HUDEP-2 (cell line): ENCODE results near the gene KIF6.

Experiments
- DNase-seq, 76 experiments: peaks; one replicate each; lab custom pipeline; 2025; ENCODE audit not compliant: unreplicated experiment in 76 of 76; lab: John Stamatoyannopoulos, UW

KIF6 gene

DNA sequence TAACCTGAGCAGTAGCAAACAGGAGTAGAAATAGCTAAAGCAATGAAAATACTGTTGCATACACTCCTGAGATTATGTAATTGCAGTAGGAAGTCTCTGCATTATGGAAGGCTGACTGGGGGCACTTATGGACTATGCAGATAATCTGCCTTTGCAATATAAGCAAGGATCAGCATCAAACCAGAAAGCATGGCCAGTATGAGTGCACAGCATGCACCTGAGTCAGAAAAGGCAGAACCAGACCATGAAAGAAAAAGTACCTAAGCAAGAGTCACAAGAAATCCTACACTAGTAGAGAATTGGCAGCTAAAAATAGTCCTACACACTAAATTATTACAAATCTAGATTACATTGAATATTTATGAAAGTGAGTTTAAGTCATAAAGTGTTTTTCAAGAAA, 164.3 kb downstream of the KIF6 start:
- no peak for DNase-seq

DNA sequence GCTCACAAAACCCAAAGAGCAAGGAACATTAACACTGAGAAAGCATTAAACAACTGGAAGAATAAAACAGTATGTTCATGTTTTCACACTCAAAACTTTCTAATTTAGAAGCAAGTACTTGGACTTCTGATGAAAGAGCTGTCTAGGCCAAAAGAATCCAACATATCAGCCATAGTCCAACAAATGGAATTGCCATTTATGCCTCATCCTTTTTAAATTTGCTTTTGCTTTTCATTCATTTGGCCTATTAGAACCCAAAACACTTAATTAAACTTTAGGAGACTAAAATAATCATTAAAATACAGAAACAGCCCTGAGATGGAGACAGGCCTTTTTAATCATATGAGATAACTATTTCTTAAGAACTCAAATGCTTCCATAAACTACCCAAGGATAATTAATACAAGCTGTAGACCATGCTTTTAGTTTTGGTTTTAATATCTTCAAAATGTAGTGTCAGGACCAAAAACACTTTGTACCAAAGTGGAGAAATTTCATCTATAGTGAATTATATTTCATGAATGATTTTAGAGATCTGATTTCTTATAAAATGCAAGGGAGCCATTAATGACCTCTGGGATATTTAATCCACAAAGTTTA, 166.5 kb downstream of the KIF6 start:
- DNase-seq, result no peak

DNA sequence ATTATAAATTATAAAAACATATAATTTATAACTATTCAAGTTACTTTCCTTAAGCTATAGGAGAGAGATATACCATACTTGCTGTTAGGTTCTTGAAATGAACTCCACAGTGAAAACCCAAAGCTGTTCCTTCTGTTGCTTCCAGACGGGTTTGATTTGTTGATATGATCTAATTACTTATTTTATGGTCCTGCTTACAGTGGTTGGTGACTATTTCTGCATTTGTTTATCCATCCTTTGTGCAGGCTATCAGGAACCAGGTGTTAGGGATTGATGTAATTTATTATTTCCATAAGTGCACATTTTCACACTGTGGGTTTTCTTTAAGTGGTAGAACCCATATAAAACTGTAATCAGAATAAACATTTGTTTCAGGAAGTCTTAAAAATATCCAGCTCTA, 167.1 kb downstream of the KIF6 start:
- no peak for DNase-seq

DNA sequence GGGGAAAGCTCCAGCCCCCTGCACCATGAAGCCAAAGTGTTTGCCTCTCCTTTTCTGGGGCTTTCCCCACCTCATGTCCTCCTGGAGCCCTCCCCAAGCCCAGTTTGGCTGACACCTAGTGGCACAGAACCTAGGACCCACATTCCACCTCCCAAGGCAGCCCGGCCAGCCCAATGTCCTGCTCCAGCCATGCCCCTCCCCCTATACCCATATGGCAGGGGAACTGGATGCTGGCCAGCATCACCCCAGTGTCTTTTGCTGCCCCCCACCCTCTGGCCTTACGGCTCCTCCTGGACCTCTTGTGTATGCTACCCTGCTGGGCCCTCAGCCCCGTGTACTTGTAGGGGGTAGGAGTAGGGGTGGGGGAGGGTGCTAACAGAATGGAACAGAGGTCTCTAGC, 170.1 kb downstream of the KIF6 start:
- DNase-seq, result no peak

DNA sequence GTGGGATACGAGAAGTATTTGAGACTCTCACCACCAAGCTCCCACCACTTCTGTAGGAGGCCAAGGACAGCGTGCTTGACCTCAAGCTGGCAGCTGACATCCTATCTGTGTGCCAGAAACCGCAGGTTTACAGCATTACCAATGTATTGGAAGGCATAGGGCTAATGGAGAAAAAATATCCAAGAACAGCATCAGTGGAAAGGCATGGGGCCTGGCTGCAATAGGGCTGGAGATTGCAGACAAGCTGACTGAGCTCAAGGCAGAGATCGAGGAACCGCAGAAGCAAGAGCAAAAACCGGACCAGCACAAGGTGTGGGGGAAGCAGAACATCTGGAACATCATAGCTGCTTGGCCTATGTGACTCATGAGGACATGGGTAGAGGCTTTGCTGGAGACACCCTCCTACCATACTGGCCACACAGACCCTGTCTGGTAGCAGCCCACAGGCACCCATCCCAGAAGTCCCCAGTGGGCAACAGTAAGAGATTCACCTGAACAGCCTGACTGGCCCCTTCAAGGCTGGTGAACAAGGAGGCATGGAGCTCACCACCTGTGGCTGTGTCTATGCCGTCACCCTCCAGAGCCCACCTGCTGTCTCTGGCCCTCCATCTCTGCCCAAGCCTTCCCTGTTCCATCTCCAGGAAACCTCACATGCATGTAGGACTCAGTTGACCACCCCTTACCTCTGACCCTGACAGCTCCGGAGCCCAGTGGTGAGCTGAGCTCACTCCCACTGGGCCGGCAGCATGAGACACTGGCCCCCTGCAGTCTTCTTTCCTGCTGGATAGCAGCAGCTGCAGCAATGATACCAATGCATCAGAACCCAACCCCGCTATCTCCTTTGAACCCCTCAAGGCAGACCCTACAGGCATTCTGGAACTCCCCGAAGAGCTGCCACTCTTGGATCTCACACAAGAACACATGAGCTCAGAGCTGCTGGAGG, 171.1 kb downstream of the KIF6 start:
- no peak for DNase-seq

DNA sequence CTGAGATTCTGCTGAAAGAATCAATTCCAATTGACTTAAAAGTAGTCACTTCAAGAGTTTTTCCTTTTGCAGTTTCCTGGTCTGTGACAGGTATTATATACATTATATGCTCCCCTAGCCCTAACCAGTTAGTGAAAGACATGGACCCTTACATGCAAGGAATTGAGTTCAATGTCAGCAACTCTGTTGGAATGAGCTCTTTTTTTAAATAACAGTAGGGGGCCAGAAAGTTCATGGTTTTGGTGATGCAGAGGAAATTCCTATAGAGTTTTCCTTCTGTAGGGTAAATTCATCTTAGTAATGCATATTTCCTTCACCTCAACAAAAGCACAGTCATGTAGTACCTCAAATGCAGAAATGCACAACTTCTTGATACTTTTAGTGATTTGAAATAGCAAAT, 172.2 kb downstream of the KIF6 start:
- no peak for DNase-seq

DNA sequence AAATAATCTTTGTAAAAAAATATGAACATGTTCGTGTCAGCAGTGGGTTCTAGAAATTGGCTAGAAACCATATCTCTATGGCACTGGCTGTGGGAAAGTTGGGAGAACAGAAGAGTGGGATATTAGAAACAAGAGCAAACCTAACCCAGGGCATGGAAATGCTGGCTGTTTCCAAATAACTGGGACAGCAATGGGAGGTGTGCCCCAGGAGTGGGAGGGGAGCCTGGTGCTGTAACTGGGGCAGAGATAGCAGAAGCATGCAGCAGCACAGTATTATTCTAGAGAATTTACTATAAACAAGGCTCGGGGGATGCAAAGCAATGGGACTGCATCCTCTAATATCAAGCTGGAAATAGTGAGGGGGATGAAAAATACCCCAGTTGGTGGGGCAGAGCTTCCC, 175.0 kb downstream of the KIF6 start:
- DNase-seq, result no peak

DNA sequence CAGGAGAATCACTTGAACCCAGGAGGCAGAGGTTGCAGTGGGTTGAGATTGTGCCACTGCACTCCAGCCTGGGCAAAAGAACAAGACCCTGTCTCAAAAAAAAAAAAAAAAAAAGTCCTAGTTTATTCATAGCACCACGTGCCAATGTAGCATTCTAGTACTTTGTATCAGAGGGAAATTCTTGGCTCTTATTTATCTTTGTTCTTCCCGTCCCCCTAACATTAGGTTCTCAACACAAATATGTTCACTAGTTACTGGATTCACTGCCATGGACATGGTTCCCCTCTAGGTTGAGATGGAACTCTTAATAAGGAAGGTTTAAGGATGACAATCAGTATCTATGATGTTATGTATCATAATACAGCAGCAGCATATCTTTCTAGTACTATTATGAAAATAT, 178.5 kb downstream of the KIF6 start:
- DNase-seq, result no peak

DNA sequence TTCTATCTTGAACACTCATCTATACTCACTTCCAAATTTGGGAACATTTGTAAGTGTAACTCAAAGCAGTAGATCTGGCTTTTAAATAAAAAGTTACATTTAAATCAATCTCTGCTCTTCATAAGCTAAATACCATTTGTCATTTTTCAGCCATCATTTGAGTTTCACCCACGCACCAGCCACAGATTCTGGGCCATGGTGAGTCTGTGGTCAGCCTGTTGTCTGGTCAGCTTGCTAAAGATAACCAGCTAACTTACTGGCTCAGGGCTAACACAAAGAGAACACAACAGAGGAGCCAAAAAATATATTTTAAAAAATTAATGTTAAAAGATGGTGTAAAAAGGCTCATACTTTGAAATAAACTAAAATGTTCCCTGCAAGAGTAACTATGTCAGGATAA, 181.3 kb downstream of the KIF6 start:
- DNase-seq, result no peak

DNA sequence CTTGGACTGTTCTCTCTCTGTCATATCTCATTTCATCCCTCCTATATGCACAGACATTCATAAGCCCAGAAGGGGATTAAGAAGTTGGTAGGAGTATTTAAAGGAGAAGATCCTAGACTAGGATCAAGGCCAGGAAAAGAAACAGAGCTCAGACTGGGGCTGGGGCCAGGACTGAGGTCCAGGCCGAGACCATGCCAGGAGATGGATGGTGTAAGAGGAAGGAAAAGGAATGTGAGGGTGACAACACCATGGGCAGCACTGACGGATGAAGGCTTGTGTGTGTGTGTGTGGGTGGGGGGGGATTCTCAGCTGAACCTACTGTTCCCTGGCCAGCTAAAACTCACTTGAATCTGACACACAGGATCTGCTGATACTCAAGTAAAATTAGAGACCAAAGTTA, 182.1 kb downstream of the KIF6 start:
- no peak for DNase-seq

DNA sequence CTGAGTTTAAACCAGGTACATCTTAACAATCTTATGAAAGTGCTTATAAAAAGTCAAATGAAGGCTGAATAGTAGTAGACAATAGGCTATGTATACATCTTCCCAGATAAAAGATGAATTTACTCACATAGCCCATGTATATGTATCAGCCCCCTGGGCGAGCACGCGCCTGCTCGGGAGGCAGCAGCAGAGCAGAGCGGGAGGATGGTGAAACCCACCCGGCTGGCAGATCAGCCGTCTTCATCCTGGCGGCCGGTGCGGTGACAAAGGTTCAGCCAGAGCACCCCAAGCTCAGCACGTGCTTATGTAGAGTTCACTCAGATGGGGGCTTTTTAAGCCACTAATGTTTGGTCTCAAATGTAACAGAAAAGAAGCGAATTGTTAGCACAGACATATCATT, 184.8 kb downstream of the KIF6 start:
- no peak for DNase-seq

DNA sequence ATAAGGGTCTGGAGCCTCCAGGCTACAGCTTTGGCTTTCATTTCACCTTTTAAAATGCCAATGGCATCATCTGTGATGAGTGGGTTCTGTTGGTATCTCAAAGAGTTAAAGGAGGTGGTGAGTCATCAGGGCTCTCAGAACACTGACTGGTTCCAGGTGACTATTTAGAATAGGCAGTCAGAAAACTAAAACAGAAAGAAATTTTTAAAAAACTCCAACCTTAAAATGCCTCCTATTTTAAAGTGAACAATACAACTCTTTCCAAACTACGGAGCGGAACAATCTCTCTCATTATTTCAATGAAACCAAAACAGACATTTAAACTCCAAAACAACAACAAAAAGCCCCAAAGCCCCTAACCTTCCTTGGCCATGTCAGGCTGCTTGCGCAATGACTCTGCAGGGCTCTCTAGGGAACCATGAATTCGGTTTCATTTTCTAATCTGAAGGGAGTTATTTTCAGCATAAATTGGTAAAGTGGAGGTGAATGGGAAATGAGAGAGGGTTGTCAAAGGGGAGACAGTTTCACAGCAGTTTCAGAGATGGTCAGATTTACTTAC, 194.9 kb downstream of the KIF6 start:
- no peak for DNase-seq

DNA sequence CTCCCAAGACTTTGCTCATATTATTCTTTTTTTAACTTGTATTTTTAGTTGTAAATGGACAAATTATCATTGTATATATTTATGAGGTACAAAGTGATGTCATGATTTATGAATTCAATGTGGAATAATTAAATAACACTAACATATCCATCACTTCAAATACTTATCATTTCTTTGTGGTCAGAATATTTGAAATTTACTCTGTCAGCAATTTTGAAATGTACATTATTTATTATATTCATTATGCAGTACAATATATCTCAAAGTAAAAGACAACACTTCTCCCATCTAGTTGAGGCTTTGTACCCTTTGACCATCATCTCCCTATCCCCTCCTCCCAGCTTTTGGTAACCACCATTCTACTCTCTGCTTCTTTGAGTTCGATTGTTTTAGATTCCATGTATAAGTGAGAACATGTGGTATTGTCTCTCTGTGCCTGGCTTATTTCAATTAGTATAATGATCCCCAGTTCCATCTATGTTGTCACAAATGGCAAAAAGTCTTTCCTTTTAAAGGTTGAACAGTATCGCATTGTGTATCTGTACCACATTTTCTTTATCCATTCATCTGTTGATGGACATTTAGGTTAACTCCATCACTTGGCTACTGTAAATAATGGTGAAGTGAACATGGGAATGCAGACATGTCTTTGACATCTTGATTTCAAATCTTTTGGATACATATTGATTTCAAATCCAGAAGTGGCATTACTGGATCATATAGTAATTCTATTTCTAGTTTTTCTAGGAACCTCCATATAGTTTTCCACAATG, 197.2 kb downstream of the KIF6 start:
- DNase-seq, result no peak

DNA sequence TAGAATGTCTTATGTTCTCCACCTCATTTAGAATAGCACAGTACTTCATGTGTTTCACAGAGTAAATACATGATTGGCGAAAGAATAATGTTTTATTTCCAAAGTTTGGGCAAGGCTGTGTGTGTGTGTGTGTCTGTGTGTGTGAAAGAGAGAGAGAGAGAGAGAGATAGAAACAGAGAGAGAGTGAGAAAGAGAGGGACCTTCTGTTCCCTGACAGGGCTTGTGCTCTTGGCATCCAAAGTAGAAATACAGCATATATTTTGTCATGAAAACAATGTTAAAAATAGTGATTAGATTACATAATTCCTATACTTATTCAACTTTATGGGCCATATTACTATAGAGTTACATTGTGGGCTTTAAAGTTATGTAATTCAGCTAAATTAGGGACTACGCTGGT, 201.2 kb downstream of the KIF6 start:
- no peak for DNase-seq

DNA sequence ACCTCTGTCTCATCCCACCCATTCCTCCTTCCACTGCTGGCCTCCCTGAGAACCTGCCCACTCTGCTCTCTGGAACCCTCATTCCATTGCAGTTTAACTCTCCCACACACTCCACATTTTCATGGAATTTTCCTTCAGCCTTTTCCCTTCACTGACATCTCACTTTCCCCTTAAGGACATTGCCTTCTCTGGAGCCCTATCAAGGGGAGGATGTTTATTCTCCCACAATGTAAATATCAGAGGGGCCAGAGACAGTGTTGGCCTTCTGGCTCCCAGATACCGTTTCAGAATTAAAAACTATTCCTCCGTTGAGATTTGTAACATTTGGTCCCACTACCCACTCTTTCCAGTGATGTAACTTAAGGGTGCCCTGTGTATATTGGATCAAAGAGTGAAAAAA, 203.2 kb downstream of the KIF6 start:
- no peak for DNase-seq

DNA sequence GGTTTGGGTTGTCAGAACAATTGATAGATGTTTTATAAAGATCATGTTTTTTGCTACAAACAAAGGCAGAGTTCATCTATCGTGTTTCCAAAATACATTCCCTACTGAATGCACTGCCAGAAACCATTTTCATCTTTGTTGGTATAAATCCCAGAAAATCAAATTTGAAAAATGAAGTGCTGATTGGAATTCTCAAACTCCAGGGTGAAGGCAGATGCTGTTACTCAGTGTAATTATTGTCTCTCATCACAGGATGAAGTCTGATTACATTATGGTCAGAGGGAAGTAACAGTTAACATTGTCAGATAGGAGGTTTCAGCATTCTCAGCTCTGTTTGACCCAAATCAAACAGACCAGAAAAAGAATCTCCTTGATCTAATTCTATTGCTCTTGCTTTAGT, 204.3 kb downstream of the KIF6 start:
- no peak for DNase-seq

DNA sequence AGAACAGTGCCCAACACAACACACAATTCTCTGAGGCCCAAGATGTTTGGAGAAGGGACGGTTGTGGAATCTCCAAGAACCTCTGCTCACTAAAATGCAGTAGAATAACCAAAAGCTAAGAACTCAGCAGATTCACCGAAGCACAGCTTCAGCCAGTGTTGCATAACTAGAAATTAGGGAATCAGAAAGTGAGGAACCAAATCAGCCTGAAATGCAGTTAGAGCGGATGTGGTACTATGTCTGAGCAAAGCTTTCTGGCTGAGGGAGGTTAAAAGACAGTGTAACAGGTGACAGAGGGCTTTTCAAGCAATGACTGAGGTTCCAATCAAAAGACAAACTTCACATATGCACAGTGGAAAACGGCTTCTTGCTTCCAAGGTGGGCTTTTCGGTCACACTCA, 204.8 kb downstream of the KIF6 start:
- DNase-seq, result no peak

DNA sequence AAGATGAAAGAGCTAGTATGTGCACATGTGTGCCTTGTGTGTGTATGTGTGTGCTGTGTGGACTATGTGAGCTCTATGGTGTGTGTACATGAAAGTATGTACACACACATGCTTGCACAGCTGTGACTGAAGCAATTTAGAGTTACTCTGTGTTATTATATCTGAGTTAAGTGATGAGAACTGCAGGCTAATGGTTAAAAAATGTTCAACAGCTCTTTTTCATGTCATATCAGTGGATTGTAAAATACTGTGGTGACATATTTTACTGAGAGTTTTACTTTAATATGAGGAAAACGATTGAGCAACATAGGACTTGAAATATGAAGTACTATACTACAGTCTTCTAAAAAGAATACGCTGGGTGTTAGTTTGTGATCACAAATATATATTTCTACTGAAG, 207.0 kb downstream of the KIF6 start:
- DNase-seq, result no peak

DNA sequence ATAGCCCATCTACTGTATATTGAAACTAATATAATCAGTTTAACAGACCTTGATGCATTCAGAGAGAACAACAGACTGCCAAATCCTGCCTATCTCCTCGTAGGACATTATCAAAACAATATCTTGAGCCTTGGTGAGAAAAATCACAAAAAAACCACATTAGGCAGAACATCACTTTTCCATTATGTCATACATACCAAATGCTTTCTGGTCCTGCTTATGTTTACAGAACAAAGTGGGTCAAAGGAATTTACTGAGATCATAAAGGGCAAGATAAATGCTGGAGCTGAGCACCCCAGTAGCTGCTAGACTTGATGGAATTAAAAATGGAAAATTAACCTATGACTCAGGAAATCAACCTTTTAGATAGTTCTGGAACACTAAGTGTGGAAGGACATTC, 207.5 kb downstream of the KIF6 start:
- no peak for DNase-seq

DNA sequence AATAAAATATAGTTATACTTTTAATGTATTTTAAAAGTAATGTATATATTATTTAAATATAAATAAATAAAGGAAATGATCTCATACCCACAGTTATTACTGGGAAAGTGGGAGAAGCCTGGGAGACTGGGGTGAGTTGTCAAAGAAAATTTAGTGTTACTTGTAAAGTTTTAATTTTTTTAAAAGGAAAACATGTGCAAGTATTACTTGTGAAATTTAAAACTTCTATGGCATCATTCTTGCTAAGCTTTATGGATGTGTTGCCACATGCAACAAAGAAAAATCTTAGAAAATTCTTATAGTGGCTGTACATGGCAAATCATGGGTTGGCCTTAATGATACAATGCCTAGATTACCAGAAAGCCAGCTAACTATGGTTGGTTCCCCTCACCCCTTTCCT, 208.7 kb downstream of the KIF6 start:
- DNase-seq, result no peak

DNA sequence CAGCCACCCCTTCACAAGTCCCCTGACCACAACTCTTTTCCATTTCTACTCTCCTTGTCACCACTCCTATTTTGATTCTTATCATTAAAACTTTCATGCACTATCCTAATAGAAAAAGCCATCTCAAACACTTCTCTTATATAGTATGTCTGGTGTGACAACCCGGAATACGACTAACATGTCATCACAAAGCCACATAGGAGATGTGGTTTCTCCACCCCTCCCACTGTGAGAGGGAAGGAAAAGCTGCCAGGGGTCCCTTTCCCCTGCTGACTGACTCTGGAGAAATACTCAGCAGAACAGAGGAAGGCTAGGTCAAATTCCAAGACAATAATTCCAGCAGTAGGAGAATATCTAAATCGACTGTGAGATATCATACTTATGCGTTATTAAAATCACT, 209.7 kb downstream of the KIF6 start:
- no peak for DNase-seq
